HTR-8/SVneo (cell line): ENCODE results near the gene PITPNM1.

ENCODE experiments used
- DNase-seq: peaks from one replicate; pipeline ENCODE4 v3.0.0; 2011; ENCODE audit warnings: low spot score, mixed read lengths; ENCODE audit not compliant: insufficient read length
- FAIRE-seq: peaks from 2 replicates; lab custom pipeline; 2011; peaks lifted over from hg19 to GRCh38; lab: Jason Lieb, UNC

PITPNM1 gene

GRCh38 chr11:67449116-67449844, 55.9 kb downstream of the PITPNM1 start:
- DNase-seq (no peak), FAIRE-seq (no peak)

- no peak for FAIRE-seq
These were observed 56.9 kb downstream of the PITPNM1 start for GRCh38 chr11:67448220-67448609.

GRCh38 chr11:67445515-67445914, 59.6 kb downstream of the PITPNM1 start:
- FAIRE-seq = no peak
- DNase-seq = no peak

More at GRCh38 chr11:67448220-67448609, 56.9 kb downstream of the PITPNM1 start:
- DNase-seq = no peak

GRCh38 chr11:67442504-67443404, 62.4 kb downstream of the PITPNM1 start:
- no peak for FAIRE-seq
- no peak for DNase-seq
